NOMO-1 treated with DMSO at 0.1 percent for 48 hours (cell line): ENCODE measurements around the gene FBLN7.
"Not testable (repeated sequence)": the region's sequence is repeated elsewhere in the genome, so short reads cannot be mapped to it uniquely, and the experiment has no call there.

ENCODE experiments used
- DNase-seq: peaks from one replicate; lab custom pipeline; 2025; ENCODE audit not compliant: unreplicated experiment; lab: John Stamatoyannopoulos, UW

Gene FBLN7, protein sequence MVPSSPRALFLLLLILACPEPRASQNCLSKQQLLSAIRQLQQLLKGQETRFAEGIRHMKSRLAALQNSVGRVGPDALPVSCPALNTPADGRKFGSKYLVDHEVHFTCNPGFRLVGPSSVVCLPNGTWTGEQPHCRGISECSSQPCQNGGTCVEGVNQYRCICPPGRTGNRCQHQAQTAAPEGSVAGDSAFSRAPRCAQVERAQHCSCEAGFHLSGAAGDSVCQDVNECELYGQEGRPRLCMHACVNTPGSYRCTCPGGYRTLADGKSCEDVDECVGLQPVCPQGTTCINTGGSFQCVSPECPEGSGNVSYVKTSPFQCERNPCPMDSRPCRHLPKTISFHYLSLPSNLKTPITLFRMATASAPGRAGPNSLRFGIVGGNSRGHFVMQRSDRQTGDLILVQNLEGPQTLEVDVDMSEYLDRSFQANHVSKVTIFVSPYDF

DNA sequence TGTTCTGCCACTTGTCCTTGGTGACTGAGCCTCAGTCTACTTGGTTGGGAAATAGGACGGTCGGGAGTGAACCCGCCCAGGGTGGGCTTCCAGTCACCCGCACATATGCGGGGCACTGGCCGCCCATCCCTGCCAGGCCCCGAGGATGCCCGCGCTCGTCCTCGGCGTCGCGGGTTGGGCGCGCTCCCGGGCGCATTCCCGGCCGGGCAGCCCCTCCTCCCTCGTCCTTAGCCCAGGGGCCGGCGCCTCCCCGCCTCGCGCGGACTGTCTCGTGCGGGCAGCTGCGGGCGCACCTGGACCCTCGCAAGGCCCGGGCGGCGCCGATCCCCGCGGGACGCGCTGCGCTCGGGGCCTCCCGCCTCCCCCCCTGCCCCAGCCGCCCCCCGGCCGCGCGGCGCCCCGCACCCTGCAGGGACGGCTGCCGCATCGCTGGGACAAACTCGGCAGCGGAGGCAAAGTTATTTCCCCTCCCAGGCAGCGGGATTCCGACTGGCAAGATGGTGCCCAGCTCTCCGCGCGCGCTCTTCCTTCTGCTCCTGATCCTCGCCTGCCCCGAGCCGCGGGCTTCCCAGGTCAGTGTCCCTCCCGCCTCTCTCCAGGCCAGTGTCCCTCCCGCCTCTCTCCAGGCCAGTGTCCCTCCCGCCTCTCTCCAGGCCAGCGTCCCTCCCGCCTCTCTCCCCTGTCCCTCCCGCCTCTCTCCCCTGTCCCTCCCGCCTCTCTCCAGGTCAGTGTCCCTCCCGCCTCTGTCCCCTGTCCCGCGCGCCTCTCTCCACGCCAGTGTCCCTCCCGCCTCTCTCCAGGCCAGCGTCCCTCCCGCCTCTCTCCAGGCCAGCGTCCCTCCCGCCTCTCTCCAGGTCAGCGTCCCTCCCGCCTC lies at the start of gene FBLN7:
Gene FBLN7 (plus strand): TSS at position 227 of the 874 bp plus-strand sequence. CDS start 271 bp downstream, at position 498.
- DNase-seq: no peak

DNA sequence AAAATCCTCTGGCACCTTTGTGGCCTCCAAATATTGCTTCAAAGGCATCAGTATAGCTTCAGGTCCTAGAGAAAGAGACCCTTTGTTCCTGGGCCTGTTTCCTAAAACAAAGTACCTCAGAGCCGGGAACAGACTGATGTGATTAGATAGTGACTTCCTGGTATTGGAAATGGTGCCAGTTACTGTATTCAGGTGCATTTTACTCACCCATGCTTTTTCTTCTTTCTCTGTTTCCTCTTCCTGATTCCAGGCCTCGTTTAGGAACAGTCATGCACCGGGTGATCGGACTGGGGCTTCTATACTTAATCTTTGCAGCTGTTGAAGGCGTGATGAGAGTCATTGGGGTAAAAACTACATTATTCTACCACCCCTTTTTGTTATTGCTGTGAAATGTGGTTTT lies 48.8 kb upstream of the FBLN7 start:
- DNase-seq: no peak

DNA sequence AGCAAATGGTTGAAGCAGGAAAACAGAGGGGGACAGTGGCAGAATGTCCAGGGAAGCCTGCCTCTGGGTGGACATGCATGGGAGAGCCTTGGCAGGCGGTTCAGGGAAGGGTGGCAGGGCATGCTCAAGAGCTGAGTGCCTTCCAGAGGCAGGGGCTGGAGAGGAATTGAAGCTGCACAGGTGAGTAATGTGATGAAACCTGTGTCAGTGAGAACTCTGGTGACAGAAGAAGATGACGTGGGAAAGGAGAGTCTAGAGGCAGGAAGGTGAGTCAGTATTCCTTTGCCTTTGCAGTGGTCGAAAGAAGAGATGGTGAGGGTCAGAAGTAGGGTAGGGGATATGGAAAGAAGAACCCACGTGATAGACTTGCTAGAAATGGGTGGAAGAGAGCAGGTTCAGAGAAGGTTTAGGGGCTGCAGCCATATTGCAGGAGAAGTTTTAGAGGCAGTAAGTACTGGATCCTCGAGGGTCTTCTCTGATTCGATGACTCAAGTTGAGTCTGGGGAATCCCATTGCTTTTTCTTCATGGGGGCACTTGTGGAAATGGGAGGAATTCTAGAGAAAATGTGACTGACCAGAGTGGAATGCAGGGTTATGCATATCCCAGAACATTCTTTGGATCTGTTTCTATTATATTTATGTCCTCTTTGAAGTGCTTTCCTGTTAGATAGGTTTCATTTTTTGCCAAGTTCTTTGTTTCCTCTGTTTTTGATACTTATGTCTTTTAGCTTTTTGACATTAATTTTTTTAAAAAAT lies 45.7 kb upstream of the FBLN7 start:
- DNase-seq: no peak

DNA sequence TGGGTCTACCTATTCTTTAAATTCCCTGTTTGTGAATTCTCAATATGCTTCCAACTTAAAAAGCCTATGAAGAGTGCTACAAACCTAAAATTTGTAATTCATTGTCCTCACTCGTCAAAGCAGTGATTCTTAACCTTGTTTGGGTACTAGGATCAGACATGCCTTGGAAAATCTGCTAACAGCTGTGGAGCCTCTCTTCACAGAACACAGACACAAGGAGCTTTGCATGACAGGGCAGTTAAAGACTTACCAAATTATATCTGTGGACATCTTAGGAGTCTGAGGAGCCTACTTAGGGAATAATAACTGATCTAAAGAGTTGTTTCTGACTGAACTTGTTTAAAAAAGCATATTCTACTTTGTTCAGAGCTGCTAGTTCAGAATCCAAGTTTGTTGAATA lies 45.0 kb upstream of the FBLN7 start:
- DNase-seq: no peak

DNA sequence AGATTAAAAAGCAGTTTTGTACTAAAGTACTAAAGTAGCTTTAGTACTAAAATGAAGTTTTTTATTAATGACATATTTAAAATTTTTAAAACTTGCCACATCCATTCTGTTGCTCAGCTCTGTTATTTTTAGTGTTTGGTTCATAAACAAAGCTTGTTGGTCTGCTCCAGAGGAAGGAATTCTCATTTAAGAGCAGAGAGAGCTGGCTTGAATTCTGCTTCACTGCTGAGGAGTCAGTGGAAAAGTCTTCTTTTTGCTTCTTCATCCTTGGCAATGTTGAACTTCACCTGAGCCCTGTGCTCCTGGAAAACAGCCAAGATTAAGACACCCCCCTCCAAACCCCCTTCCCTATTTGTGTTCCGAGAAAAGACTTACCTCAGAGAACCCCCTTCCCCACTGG lies 42.5 kb upstream of the FBLN7 start:
- DNase-seq: no peak

DNA sequence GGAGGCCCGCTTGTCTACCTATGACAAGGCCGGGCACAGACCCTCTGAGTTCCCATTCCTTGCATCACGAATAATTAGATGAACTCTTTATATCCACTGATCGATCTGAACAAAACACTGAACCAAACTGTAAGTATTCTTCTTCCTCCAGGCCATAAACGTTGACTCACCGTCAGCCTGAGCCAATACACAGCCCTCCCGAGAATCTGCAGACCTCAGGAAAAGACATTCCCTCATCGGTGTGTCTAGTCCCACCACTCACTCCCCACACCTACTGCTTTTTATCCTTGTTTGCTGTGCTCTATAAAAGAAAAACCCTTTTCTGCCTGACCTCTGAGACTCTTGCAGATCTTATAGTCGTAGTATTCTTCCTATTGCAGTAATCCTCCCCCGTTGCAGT lies 42.1 kb upstream of the FBLN7 start:
- DNase-seq: no peak

DNA sequence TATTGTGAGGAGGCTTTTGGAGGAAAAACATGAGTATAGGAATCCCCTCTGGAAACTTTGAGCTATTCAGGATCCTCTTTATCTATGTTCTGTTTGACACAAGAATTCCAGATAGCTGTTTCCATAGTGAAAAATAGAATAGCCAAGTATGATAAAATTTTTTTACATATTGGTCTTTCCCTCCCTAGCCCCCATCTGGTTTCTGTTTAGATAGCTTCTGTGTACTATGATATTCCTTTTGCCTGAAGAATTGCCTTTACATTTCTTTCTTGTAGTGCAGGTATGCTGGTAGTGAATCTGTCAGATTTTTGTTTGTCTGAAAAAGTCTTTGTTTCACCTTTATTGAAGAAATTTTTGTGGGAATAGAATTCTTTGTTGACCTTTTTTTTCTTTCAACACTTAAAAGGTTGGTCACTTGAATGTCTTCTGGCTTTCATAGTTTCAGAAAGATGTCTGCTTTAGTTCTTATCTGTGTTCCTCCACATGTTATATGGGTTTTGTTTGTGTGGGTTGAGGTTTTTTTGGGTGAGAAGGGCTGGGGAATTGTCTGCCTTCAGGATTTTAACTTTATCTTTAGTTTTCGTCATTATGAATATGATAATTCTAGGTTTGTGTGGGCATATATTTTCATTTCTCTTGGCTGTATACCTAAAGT lies 29.9 kb upstream of the FBLN7 start:
- no peak for DNase-seq

DNA sequence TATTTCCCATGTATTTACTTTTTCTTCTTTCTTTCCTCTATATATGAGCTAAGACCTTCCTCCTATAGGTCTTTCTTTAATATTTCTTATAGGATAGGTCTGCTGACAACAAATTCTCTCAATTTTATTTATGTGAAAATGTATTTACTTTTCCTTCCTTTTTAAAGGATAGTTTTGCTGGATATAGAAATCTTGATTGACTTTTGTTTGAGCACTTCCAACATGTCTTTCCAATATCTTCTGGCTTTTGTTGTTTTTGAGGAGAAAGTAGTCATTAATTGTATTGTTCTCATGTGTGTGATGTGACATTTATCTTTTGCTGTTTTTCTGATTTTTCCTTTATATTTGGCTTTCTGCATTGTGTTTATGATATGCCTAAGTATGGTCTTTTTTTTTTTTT lies 28.9 kb upstream of the FBLN7 start:
- no peak for DNase-seq

DNA sequence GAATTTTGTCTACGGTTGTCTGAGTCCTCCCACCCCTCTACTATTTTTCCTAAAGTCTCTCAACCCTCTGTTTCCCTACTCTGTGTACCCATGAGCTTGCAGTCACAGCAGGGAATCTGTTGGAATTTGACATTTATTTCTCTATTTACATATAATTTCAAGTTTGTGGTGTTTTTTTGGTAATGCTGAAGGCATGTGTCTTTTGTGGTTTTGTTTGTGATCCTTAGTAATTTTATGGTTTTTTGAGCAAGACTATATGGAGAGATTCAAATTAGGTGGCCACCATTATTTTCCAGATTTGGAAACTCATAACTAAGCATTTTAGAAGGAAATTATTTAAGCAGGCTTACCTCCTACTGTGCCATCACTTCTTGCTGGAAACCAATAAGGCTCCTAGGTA lies 27.2 kb upstream of the FBLN7 start:
- DNase-seq: no peak

DNA sequence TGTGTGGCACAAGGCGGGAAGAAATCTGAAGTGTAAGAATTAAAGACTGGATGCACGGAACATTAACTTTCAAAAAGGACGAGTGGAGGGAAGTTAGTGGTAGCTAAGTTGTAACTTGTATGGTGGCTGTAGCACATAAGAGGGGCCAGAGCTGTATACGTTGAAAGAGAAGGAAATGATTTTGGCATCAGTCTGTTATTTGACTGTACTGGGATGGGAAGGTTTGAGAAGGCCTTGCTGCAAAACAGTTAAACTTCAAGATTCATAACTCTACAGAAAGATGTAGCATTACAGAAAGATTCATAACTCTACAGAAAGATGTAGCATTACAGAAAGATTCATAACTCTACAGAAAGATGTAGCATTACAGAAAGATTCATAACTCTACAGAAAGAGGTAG lies 24.8 kb upstream of the FBLN7 start:
- DNase-seq: not testable (repeated sequence)

DNA sequence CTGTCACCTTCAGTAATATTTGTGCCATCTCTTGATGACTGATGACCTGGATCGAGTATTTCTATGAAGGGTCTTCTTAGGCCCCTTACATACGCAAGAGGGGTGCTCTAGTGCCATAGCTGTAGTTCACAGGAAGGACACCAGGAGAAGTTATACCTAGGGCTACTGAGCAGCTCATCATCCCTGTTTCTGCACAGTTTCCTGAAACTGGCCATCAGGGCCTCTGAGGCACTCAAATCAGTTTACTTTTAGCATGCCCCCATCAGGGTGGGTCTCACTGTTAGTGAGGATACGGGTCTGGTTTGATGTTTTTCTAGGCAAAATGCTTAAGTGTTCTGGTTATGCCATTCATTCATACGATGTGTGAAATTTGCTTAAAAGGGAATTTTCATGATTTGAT lies 20.0 kb upstream of the FBLN7 start:
- no peak for DNase-seq

DNA sequence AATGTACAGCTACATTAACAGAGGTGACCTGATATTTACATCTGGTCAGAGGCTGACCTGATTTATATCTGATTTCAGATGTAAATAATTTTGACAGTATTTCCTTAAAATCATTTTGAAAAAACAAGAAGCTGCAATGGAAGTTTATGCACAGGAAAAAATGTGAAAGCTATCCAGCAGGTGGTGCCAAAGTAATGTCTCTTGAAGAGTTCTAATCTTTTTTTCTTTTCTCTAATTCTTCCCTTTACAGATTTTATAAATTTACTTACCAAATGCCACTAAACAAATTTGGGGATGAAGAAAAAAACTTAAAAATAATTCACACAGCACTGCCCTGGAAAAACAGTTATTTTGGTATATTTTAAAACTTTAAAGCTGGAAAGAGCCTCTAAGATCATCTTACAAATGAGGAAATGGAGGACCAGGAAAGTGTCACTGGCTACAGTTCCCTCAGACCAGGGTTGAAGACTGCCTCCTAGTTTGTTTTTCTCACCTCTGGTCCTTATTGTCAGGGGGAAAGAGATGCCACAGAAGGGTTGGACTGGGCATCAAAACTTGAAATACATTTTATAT lies 16.4 kb upstream of the FBLN7 start:
- peak; percentile 41 for DNase-seq

DNA sequence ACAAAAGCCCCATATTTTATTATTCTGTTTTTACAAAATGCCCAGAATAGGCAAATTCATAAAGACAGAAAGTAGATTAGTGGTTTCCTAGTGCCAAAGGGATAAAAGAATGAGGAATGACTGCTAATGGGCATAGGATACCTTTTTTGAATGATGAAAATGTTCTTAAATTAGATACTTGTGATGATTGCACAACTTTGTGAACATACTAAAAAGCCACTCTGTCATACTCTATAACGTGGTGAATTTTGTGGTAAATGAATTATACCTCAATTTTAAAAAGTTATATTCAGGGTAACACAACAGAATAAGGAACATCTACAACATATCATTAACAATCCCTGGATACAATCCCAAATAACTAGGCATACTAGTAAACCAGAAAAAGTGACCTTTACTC lies 9.1 kb upstream of the FBLN7 start:
- DNase-seq: no peak

DNA sequence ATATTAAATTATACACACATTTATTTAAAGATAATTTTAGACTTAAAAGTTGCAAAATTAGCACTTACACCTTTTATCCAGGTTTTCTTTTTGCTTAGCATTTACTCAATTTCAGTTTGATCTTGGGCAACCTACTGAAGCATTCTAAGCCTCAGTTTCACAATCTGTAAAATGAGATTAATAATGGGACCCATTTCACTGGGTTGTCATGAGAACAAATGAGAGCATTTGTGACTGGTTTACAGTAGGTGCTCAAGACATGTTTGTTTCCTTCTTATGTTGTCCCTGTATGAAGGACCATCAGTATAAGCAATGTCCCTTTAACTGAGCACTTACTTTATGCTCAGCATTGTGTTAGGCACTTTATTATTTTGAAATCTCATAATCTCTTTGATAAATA lies 4.8 kb upstream of the FBLN7 start:
- DNase-seq: no peak

DNA sequence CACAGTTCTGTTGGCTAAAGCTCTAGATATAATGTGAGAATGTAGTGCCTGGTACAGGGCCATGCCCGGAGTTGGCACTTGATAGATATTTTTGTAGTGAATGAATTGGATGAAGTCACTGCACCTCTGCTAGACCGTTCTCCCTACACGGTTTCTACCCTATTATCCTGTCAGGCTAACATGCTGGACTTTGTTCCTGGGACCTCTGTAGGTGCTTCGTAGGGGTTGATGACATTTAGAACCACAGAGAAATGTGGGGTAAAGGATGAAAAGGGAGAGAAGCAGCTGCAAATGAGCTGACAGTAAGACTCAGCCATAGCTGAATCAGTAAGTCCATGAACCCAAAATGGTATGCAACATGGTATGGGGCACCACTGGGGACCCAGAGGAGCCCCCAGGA lies 4.1 kb upstream of the FBLN7 start:
- DNase-seq: no peak

DNA sequence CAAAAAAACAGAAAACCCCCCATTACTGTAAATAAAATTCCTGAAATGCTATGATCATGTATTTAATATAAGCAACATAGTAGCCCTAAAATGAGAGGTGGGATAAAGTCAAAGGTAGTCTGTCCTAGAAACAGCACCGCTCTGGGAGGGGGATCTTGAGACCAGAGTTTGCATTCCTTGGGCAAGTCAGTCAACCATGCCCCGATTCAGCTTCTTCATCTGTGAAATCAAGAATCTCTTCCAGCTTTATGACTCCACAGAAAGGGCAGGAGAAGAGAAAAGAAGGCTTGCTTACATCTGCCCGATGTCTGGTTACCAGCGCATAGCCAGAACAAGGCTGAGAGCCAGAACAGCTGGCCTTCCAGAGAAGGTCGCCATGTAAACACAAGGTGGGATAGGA lies 2.1 kb upstream of the FBLN7 start:
- DNase-seq: no peak

DNA sequence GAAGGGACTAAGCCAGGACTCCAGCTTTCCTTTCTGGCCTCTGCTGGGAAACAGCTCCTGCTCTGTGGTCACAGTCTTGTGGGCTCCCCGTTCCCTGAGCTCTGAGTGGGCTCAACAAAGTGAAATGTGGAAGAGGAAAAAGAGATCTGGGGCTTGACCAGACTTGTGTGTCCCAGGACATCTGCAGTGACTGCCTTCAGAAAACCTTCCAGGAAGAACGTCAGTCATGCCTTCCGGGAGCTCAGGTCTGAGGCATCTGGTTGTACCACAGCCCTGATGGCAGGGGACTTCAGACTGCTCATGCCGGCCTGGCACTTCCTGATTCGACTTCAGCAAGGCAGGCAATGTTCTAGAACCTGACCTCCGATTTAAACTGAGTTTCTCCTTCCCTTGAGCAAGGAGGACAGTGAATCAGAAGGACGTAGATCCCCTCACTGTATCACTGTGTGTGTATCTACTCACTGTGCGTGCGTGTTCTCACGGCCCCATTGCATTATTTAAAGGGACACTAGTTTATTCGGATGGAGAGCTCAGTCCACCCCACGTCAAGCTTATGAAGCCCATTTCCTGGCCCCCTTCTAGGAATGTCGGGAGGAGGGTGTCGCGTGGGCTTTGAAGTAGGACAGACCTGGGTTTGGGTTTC lies 548 bp upstream of the FBLN7 start:
- DNase-seq: peak; percentile 25

DNA sequence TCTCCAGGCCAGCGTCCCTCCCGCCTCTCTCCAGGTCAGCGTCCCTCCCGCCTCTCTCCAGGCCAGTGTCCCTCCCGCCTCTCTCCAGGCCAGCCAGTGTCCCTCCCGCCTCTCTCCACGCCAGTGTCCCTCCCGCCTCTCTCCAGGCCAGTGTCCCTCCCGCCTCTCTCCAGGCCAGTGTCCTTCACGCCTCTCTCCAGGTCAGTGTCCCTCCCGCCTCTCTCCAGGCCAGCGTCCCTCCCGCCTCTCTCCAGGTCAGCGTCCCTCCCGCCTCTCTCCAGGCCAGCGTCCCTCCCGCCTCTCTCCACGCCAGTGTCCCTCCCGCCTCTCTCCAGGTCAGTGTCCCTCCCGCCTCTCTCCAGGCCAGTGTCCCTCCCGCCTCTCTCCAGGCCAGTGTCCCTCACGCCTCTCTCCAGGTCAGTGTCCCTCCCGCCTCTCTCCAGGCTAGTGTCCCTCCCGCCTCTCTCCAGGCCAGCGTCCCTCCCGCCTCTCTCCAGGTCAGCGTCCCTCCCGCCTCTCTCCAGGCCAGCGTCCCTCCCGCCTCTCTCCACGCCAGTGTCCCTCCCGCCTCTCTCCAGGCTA lies 939 bp downstream of the FBLN7 start:
- DNase-seq: not testable (repeated sequence)

DNA sequence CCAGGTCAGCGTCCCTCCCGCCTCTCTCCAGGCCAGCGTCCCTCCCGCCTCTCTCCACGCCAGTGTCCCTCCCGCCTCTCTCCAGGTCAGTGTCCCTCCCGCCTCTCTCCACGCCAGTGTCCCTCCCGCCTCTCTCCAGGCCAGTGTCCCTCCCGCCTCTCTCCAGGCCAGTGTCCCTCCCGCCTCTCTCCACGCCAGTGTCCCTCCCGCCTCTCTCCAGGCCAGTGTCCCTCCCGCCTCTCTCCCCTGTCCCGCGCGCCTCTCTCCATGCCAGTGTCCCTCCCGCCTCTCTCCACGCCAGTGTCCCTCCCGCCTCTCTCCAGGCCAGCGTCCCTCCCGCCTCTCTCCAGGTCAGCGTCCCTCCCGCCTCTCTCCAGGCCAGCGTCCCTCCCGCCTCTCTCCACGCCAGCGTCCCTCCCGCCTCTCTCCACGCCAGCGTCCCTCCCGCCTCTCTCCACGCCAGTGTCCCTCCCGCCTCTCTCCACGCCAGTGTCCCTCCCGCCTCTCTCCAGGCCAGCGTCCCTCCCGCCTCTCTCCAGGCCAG lies 1.5 kb downstream of the FBLN7 start:
- DNase-seq: not testable (repeated sequence)
